Vagina (tissue), 2 donors: Measurements from ENCODE around the gene SLC48A1. TPM values are rescaled to one million over a fixed set of nuclear protein-coding genes. Genes with fewer than 3 reads are reported as not detected.

Experiments used
- DNase-seq, 2 donors: peaks; one replicate each; pipeline ENCODE4 v3.0.0-alpha.2; 2017; ENCODE audit errors: extremely low spot score in 2 of 2
- H3K27ac ChIP-seq: fragments of 200-600 bp; sonication (generic); one replicate; pipeline ENCODE4 v1.5.1; 2019
- H3K27me3 ChIP-seq: fragments of 200-600 bp; sonication (generic); one replicate; pipeline ENCODE4 v1.5.1; 2019
- H3K36me3 ChIP-seq, 2 donors: fragments of 200-600 bp; sonication (generic); one replicate each; pipeline ENCODE4 v1.5.1; 2017 to 2019
- H3K4me1 ChIP-seq: fragments of 200-600 bp; sonication (generic); one replicate; pipeline ENCODE4 v1.5.1; 2019
- H3K4me3 ChIP-seq, 2 donors: fragments of 200-600 bp; sonication (generic); 1 replicate in 1 of 2; 2 replicates in 1 of 2; pipeline ENCODE4 v1.5.1; 2016 to 2019
- H3K9me3 ChIP-seq: fragments of 200-600 bp; sonication (generic); one replicate; pipeline ENCODE4 v1.5.1; 2019
- CTCF ChIP-seq, 3 experiments: fragments of 450-650 bp in 2 of 3; fragments of 200-600 bp in 1 of 3; sonication (generic) in 1 of 3; IDR thresholded peaks; one replicate each; pipeline ENCODE4 v1.5.1; 2017 to 2019; ENCODE audit warnings: antibody characterized with exemption in 3 of 3, mild to moderate bottlenecking in 2 of 3, moderate library complexity in 2 of 3
- POLR2A ChIP-seq, 2 donors: fragments of 450-650 bp; IDR thresholded peaks; one replicate each; pipeline ENCODE4 v1.6.1; 2017; ENCODE audit warnings: antibody characterized with exemption in 2 of 2, mild to moderate bottlenecking in 2 of 2, moderate library complexity in 2 of 2
- POLR2AphosphoS5 ChIP-seq, 2 donors: sonication (generic); formaldehyde crosslinking; IDR thresholded peaks; one replicate each; pipeline ENCODE4 v1.9.0; 2017; ENCODE audit warnings: antibody characterized with exemption in 2 of 2, mild to moderate bottlenecking in 2 of 2, low read depth in 1 of 2; ENCODE audit not compliant: insufficient read depth in 1 of 2
- intact Hi-C: fragments of 100-400 bp; cut with DNase I; formaldehyde crosslinking; loops from one replicate; pipeline ENCODE4 v1.15.1; 2023
- total RNA-seq: library from RNA; depleted of rRNA; stranded (reverse); fragments of >200 nt; gene quantifications from one replicate; pipeline ENCODE4 v1.2.3, GENCODE V29; 2016

SLC48A1 gene
- total RNA-seq, 1 donor from 2014 or later = 20.9 TPM

- no peaks in the 10 kb centered on the region for H3K27me3 ChIP-seq
- no peak for TF ChIP-seq CTCF (IDR thresholded peaks at IDR 0.05)
- no peak for TF ChIP-seq POLR2A (IDR thresholded peaks at IDR 0.05)
- no peak for TF ChIP-seq POLR2AphosphoS5 (IDR thresholded peaks at IDR 0.05; ENCODE audit: insufficient read depth in 1 of 2, low read depth in 1 of 2)
- DNase-seq = no peak
- H3K36me3 ChIP-seq = peaks cover 10 to 90% of the 10 kb centered on the region in 2 donors
- no peak overlapping the region for H3K4me3 ChIP-seq
- no peak overlapping the region for H3K27ac ChIP-seq
- H3K9me3 ChIP-seq = no peaks in the 10 kb centered on the region
- intact Hi-C loops = no loop called here
- peaks cover 16% of the 10 kb centered on the region for H3K4me1 ChIP-seq
Measured at GRCh38 chr12:47787596-47788319, 14.7 kb downstream of the SLC48A1 start.

- Histone ChIP-seq H3K36me3 (peaks cover 10 to 99% of the 10 kb centered on the region in 2 donors), H3K27ac (no peak overlapping the region), H3K4me1 (peaks cover 9% of the 10 kb centered on the region), H3K4me3 (no peak overlapping the region), H3K9me3 (no peaks in the 10 kb centered on the region), H3K27me3 (no peaks in the 10 kb centered on the region)
- DNase-seq = no peak
- intact Hi-C loops = no loop called here
- TF ChIP-seq POLR2AphosphoS5 (IDR thresholded peaks at IDR 0.05; ENCODE audit: insufficient read depth in 1 of 2, low read depth in 1 of 2) (no peak), CTCF (IDR thresholded peaks at IDR 0.05) (no peak), POLR2A (IDR thresholded peaks at IDR 0.05) (no peak)
Measured at GRCh38 chr12:47789141-47789540, 16.1 kb downstream of the SLC48A1 start.

GRCh38 chr12:47789712-47790489, 16.9 kb downstream of the SLC48A1 start:
- no peaks in the 10 kb centered on the region for H3K27me3 ChIP-seq
- no peak overlapping the region for H3K27ac ChIP-seq
- DNase-seq = no peak
- H3K4me3 ChIP-seq = no peak overlapping the region
- peaks cover 9% of the 10 kb centered on the region for H3K4me1 ChIP-seq
- intact Hi-C loops = no loop called here
- H3K9me3 ChIP-seq = no peaks in the 10 kb centered on the region
- TF ChIP-seq POLR2AphosphoS5 (IDR thresholded peaks at IDR 0.05; ENCODE audit: insufficient read depth in 1 of 2, low read depth in 1 of 2) = no peak
- TF ChIP-seq CTCF (IDR thresholded peaks at IDR 0.05) = no peak
- no peak for TF ChIP-seq POLR2A (IDR thresholded peaks at IDR 0.05)
- H3K36me3 ChIP-seq = peaks cover 10 to 99% of the 10 kb centered on the region in 2 donors

- H3K27ac ChIP-seq = no peak overlapping the region
- peaks cover 10 to 99% of the 10 kb centered on the region in 2 donors for H3K36me3 ChIP-seq
- peaks cover 9% of the 10 kb centered on the region for H3K4me1 ChIP-seq
- no peak for DNase-seq
- no peak overlapping the region for H3K4me3 ChIP-seq
- no peaks in the 10 kb centered on the region for H3K27me3 ChIP-seq
- TF ChIP-seq POLR2AphosphoS5 (IDR thresholded peaks at IDR 0.05; ENCODE audit: insufficient read depth in 1 of 2, low read depth in 1 of 2) = no peak
- no peak for TF ChIP-seq POLR2A (IDR thresholded peaks at IDR 0.05)
- TF ChIP-seq CTCF (IDR thresholded peaks at IDR 0.05) = no peak
- H3K9me3 ChIP-seq = no peaks in the 10 kb centered on the region
- intact Hi-C loops = no loop called here
Measured at GRCh38 chr12:47790676-47791350, 17.8 kb downstream of the SLC48A1 start.
